PFSK-1 (cell line): ENCODE data around the gene GPR108.

Source experiments
- FOXP2 ChIP-seq: optimal IDR thresholded peaks from 2 replicates; pipeline ENCODE3; 2011; ENCODE audit warnings: borderline replicate concordance, control low read depth, inconsistent platforms; ENCODE audit not compliant: insufficient read depth; ENCODE audit errors: extremely low read length, extremely low read depth
- POLR2AphosphoS5 ChIP-seq: IDR thresholded peaks from 2 replicates; pipeline ENCODE4 v1.6.1; 2012; ENCODE audit warnings: low read depth, mild to moderate bottlenecking, control low read depth, low read length, moderate library complexity
- REST ChIP-seq, 2 experiments: IDR thresholded peaks; 2 replicates each; pipeline versions ENCODE4 v1.6.1 to v1.8.0; 2011 to 2012; ENCODE audit warnings: low read depth in 2 of 2, low read length in 2 of 2, control low read depth in 1 of 2, inconsistent platforms in 1 of 2, mild to moderate bottlenecking in 1 of 2, moderate library complexity in 1 of 2; ENCODE audit not compliant: insufficient read depth in 1 of 2
- SIN3A ChIP-seq: IDR thresholded peaks from 2 replicates; pipeline ENCODE4 v1.6.1; 2012; ENCODE audit warnings: mild to moderate bottlenecking, low read length, moderate library complexity, borderline replicate concordance; ENCODE audit not compliant: insufficient read depth
- TAF1 ChIP-seq: IDR thresholded peaks from 2 replicates; pipeline ENCODE4 v1.6.1; 2012; ENCODE audit warnings: low read length, control low read depth, borderline replicate concordance; ENCODE audit not compliant: insufficient read depth

GPR108 gene

GRCh38 chr19:6751189-6751588, 13.8 kb upstream of the GPR108 start:
- no peak for TF ChIP-seq FOXP2
- no peak for TF ChIP-seq SIN3A
- TF ChIP-seq POLR2AphosphoS5: no peak

- TF ChIP-seq POLR2AphosphoS5: no peak
- TF ChIP-seq TAF1: no peak
- no peak for TF ChIP-seq FOXP2
- TF ChIP-seq REST (IDR thresholded peaks at IDR 0.05; ENCODE audit: insufficient read depth in 1 of 2, low read depth in 2 of 2, low read length in 2 of 2): no peak
- TF ChIP-seq SIN3A: no peak
These were observed 12.7 kb upstream of the GPR108 start for GRCh38 chr19:6750062-6750461.

- TF ChIP-seq TAF1 (no peak), FOXP2 (no peak), SIN3A (no peak)
These were observed 8.6 kb upstream of the GPR108 start for GRCh38 chr19:6745965-6746364.

- TF ChIP-seq TAF1 (no peak), SIN3A (no peak), POLR2AphosphoS5 (no peak), REST (IDR thresholded peaks at IDR 0.05; ENCODE audit: insufficient read depth in 1 of 2, low read depth in 2 of 2, low read length in 2 of 2) (no peak), FOXP2 (no peak)
These were observed 7.3 kb upstream of the GPR108 start for GRCh38 chr19:6744381-6745301.

GRCh38 chr19:6743714-6744380, 6.5 kb upstream of the GPR108 start:
- TF ChIP-seq REST (IDR thresholded peaks at IDR 0.05; ENCODE audit: insufficient read depth in 1 of 2, low read depth in 2 of 2, low read length in 2 of 2) (no peak), SIN3A (no peak)

GRCh38 chr19:6743066-6743465, 5.7 kb upstream of the GPR108 start:
- TF ChIP-seq TAF1 (no peak), SIN3A (no peak), POLR2AphosphoS5 (no peak), REST (IDR thresholded peaks at IDR 0.05; ENCODE audit: insufficient read depth in 1 of 2, low read depth in 2 of 2, low read length in 2 of 2) (no peak), FOXP2 (no peak)
